GM18867 (cell line): Measurements from ENCODE around the gene LTC4S.
"Not testable (repeated sequence)": the region's sequence is repeated elsewhere in the genome, so short reads cannot be mapped to it uniquely, and the experiment has no call there.

ENCODE experiments used
- ATAC-seq: cut with Tn5 transposase; IDR thresholded peaks from one replicate; pipeline ENCODE4 v1.9.1; 2021; ENCODE audit warnings: mild to moderate bottlenecking, moderate library complexity; ENCODE audit not compliant: unreplicated experiment

The LTC4S gene

GRCh38 chr5:179822444-179822990 is 28.7 kb downstream of the LTC4S start:
- ATAC-seq = no peak

GRCh38 chr5:179823937-179824744 is 30.4 kb downstream of the LTC4S start:
- no peak for ATAC-seq

- ATAC-seq = no peak
Measured at GRCh38 chr5:179824745-179825112, 30.9 kb downstream of the LTC4S start.

GRCh38 chr5:179825655-179826182 is 31.9 kb downstream of the LTC4S start:
- ATAC-seq = no peak

- ATAC-seq = no peak
Measured at GRCh38 chr5:179827680-179828079, 33.9 kb downstream of the LTC4S start.

DNA sequence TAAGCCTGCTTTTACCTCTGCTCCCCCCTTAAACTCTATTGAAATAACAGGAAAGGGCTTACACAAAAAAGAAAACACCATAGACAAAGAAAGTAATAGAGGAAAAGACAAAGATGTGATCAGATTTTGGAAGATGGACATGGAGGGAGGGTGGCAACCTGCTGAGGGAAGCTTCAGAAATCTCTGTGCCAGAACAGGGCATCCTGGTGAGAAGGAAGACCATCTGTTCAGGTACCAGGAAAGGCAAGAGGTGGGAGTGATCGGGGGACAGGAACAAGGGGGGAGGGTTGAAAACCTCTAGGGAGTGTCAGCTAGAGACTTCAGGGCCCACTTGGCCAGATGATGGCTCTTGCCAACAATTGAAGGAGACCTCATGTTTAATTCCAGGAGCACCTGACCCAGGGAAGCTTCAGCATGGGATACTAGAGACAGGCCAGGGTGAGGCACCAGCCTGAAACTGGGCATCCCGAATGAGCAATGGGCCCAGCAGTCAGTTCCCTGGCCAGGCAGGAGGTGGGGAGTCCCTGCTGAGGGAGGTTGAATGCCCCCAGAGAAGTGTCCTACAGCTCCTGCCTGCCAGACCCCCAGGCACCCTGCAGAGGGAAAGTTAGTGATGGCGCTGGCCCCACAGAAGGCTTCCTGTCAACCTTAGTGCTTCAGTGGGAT is 35.1 kb downstream of the LTC4S start:
- no peak for ATAC-seq

GRCh38 chr5:179829732-179830435 is 36.1 kb downstream of the LTC4S start:
- no peak for ATAC-seq

DNA sequence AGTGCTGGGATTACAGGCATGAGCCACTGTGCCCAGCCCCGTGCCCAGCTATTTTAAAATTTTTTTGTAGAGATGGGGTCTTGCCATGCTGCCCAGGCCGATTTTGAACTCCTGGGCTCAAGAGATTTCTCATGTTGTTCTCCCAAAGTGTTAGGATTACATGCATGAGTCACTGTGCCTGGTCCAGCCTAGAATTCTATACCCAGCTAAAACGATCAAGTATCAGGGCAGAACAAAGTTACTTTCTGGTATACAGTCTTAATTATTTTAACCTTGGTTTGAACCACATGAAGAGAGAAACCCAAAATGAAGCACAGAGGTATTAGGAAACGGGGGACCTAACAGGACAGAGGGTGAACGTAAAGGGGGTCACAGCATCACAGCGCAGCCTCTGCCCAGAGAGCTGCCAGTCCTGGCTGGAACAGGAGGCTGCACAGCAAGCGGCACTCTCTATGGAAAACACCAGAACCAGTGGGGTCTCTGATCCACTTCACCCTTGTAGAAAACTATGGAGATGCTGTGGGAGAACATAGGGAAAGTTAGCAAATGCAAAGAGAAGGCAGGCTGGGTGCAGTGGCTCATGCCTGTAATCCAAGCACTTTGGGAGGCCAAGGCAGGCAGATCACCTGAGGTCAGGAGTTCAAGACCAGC is 37.2 kb downstream of the LTC4S start:
- ATAC-seq = no peak

- no peak for ATAC-seq
Measured at GRCh38 chr5:179832039-179832745, 38.4 kb downstream of the LTC4S start.

- ATAC-seq = no peak
Measured at GRCh38 chr5:179833056-179833708, 39.4 kb downstream of the LTC4S start.

- ATAC-seq = no peak
Measured at GRCh38 chr5:179833709-179834070, 39.9 kb downstream of the LTC4S start.

- no peak for ATAC-seq
Measured at GRCh38 chr5:179834120-179834519, 40.3 kb downstream of the LTC4S start.

GRCh38 chr5:179834871-179835270 is 41.1 kb downstream of the LTC4S start:
- ATAC-seq = not testable (repeated sequence)

DNA sequence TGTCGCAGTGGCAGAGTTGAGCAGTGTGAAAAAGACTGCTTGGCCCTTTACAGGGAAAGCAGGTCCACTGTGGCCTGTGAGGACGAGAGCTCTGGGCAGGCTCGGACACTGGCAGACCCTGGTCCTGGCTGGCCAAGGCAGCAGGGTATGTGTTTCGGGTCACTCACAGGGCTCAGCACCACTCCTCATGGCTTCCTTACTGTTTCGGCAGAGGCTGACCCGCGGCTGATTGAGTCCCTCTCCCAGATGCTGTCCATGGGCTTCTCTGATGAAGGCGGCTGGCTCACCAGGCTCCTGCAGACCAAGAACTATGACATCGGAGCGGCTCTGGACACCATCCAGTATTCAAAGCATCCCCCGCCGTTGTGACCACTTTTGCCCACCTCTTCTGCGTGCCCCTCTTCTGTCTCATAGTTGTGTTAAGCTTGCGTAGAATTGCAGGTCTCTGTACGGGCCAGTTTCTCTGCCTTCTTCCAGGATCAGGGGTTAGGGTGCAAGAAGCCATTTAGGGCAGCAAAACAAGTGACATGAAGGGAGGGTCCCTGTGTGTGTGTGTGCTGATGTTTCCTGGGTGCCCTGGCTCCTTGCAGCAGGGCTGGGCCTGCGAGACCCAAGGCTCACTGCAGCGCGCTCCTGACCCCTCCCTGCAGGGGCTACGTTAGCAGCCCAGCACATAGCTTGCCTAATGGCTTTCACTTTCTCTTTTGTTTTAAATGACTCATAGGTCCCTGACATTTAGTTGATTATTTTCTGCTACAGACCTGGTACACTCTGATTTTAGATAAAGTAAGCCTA is 42.6 kb downstream of the LTC4S start:
- peak; percentile 73 for ATAC-seq

DNA sequence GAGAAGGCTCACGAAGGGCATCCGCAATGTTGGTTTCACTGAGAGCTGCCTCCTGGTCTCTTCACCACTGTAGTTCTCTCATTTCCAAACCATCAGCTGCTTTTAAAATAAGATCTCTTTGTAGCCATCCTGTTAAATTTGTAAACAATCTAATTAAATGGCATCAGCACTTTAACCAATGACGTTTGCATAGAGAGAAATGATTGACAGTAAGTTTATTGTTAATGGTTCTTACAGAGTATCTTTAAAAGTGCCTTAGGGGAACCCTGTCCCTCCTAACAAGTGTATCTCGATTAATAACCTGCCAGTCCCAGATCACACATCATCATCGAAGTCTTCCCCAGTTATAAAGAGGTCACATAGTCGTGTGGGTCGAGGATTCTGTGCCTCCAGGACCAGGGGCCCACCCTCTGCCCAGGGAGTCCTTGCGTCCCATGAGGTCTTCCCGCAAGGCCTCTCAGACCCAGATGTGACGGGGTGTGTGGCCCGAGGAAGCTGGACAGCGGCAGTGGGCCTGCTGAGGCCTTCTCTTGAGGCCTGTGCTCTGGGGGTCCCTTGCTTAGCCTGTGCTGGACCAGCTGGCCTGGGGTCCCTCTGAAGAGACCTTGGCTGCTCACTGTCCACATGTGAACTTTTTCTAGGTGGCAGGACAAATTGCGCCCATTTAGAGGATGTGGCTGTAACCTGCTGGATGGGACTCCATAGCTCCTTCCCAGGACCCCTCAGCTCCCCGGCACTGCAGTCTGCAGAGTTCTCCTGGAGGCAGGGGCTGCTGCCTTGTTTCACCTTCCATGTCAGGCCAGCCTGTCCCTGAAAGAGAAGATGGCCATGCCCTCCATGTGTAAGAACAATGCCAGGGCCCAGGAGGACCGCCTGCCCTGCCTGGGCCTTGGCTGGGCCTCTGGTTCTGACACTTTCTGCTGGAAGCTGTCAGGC is 43.6 kb downstream of the LTC4S start:
- ATAC-seq = no peak

DNA sequence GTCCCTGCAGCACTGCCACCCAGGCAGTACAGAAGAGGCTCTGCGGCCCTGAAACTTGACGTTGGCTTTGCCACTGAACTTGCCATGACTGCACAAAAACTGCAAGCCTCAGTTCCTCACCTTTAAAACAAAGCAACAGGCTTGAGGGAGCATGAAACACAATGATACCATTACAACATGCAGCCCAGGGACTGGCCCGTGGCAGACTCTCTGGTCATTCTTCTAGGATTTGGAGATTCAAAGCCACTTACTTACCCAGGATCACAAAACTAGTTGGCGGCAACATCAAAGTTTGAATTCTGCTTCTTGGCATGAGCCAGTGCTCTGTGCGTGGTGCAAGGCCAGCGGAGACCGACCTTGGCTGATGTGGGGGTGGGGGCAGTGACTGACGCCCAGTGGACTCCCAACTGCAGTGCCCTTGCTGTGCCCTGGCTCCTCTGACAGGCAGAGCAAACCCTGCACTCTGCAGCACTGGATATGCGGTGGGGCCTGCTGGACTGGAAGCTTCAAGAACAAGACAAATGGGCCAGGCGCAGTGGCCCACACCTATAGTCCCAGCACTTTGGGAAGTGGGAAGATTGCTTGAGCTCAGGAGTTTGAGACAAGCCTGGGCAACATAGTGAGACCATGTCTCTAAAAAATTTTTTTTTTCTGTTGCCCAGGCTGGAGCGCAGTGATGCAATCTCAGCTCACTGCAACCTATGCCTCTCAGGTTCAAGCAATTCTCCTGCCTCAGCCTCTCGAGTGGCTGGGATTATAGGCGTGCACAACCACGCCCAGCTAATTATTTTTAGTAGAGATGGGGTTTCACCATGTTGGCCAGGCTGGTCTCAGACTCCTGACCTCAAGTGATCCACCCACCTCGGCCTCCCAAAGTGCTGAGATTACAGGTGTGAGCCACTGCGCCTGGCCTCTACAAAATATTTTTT is 45.8 kb downstream of the LTC4S start:
- ATAC-seq = no peak

- no peak for ATAC-seq
Measured at GRCh38 chr5:179840321-179840720, 46.5 kb downstream of the LTC4S start.
